Ramos (cell line): ENCODE measurements around the gene GSTK1.
"Not testable (repeated sequence)": the region's sequence is repeated elsewhere in the genome, so short reads cannot be mapped to it uniquely, and the experiment has no call there.

ENCODE experiments used
- in situ Hi-C: fragments of 300-500 bp; cut with MboI; formaldehyde crosslinking; loops from one replicate; pipeline ENCODE4 v1.14.3; 2022; ENCODE audit warnings: low sequenced_read_pairs; ENCODE audit not compliant: unreplicated experiment

GSTK1 gene

GRCh38 chr7:143261901-143262300 lies 1.3 kb upstream of the GSTK1 start:
- in situ Hi-C loops: no loop called here

DNA sequence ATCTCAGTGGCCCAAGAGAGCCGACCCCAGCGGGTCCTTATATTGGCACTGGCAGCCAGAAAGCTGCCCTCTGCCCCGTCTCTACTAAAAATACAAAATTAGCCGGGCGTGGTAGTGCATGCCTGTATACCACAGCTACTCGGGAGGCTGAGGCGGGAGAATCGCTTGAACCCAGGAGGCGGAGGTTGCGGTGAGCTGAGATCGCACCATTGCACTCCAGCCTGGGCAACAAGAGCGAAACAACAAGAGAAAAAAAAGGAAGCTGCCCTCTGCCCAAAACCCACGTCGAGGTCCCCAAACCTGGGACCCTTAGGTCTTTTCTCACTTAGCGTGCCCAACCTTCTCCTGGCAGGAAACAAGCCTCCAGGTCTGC lies 941 bp downstream of the GSTK1 start:
- in situ Hi-C loops: not testable (repeated sequence)

DNA sequence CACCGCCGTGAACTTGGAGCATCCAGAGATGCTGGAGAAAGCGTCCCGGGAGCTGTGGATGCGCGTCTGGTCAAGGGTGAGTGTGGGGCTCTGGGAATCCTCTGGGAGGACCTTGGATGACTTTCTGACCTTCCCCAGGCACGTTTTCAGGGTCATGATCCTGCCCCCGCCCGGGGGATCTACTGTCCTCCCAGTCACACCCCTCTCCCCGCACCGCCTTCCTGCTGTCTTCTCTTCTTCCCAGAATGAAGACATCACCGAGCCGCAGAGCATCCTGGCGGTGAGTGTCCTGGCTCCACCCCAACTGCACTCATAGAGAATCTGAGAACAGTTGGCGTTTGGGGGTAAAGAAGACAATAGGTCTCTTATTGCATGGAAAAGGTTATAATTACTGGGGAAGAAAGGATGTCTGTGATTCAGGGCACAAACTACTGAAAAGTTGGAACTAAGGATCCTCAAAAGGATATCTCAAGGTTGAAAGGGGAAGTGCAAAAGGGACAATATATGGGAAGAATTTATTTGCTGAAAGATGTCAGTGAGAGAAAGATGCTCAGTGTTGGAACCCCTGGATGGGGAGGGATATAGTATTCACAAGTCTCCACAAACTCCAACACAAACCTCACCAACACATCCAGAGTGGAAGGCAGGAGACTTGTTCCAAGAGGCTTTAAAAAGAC lies 1.9 kb downstream of the GSTK1 start:
- in situ Hi-C loops: no loop called here

DNA sequence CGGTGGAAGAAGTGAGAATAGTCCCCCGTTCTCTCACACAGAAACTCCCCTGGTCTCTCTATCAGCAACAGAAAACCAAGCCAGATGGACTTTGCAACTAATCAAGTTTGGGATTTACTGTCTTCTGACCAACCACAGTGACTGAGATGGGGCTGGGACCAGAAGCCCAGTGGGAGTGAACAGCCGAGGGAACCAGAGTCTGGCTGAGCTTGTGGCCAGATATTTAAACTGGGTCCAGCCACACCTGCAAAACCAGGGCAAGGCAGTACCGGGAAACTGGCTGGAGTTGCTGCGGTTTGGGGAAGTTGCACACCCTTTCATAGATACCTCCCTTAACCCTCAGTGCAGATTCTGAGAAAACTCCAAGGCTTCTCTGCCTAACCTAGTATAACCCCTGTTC lies 6.0 kb downstream of the GSTK1 start:
- in situ Hi-C loops: no loop called here

DNA sequence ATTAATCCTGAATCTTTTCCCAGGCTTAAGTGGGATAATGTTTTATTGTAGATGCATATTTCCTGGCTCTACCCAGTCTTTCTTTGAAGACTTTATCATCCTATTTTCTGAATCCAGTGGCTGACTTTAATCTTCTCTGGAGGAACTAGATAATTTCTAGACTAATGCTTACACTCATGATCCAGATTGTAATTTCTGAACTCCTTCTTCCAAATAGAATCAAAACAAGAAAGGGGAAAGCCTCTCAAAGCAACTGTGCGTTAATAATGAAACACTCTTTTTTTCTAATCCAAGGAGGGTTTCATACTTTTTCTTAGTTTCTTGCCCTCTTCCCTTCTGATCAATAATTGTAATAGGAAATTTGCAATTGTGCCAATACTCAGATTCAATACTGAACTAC lies 8.0 kb downstream of the GSTK1 start:
- in situ Hi-C loops: no loop called here

GRCh38 chr7:143272871-143273270 lies 9.6 kb downstream of the GSTK1 start:
- in situ Hi-C loops: no loop called here

DNA sequence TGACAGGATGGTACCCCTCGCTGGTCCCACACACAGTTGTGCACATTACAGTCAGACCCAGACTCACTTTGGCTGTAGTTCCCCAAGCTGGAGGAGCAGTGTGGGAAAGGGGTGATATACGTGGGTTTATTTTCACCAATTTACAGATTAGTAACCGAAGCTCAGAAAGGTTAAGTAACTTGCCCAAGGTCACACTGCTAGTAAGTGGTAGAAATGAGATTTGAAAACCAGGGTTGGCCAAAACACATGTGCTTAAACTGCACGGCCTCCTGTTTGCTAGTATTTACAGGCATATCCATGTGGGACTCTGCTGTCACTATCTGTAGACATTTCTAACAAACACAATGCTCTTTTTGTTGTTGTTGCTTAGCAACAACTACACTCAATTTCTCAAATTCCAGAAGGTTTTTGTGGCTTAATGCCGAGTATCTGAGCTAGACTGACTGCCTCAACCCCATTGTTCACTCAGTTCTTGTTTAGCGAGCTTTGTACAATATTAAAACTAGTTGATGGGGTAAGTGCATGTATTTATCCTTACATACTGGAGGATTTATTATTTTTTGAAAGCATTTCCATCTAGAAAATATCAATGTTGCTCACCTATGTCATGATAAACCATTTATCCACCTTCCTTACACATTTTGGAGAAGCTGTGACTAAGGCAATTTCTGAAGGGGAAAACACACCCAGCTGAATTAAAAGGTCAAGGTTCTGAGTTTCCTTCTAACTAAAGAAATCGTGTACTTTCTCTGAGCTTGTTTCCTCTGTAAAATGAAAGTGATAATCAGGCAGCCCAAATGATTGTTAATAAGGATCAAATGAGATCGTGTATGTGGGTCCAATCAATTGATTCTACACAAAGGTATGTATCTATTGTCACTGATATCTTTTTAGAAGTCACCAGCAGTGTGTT lies 16.2 kb downstream of the GSTK1 start:
- in situ Hi-C loops: no loop called here

DNA sequence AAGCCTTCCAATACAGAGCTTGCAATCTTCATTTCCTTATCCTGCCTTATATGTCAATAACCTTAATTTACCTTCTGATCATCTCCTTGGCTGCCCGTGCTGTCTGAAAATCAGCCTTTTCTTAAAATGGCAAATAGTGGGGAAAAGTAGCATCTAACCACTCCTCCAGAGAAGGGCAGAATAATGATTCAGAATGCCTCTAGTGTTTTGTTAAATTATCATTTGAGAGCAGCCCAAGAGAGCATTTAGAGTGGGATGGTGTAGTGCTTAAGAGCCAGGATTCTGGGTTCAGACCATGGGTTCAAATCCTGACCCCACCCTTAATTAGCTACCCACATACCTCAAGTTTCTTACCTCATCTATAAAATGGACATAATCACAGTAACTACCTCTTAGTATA lies 16.9 kb downstream of the GSTK1 start:
- in situ Hi-C loops: no loop called here

DNA sequence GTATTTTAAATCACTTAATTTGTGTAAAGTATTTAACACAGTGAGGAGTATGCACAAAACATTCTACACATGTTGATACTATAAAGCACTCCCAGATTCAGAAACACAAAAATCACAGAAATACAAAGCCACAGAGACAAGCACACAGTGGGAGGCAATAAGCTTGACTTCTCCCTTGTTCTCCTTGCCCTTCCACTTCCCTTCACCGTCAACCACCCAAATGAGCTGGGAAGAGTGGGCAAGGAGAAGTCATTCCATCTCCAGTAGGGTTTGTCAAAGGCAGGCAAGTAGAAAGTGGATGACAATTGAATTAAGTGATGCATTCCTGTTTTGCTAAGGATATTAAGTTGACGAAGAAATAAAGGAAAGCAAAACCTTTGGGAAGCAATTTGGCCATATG lies 17.3 kb downstream of the GSTK1 start:
- in situ Hi-C loops: no loop called here

GRCh38 chr7:143281529-143281928 lies 18.3 kb downstream of the GSTK1 start:
- in situ Hi-C loops: no loop called here

GRCh38 chr7:143282124-143282523 lies 18.9 kb downstream of the GSTK1 start:
- in situ Hi-C loops: no loop called here

DNA sequence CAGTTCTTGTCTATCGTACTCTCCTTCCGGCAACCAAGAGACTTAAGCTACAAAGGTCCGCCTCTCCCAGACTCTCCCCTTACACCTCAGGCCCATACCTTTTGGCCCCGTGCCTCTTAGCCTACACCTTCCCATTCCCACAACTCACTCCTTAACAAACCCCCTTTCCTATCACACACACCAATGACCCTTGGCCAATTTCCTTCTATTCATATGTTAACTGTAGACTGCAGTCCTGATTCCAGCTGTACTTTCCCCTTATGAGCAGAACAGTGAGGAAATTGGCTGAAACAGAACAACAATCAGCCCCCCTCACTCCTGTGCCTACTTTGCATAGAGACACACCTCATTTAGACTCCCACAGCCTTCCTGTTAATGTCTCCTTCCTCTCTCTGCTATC lies 20.1 kb downstream of the GSTK1 start:
- in situ Hi-C loops: no loop called here

GRCh38 chr7:143284591-143285469 lies 21.6 kb downstream of the GSTK1 start, which contains the start of gene TMEM139:
TSS of gene TMEM139 (plus strand) at chr7:143284958. CDS start at chr7:143285958, 1,000 bp downstream.
- in situ Hi-C loops: no loop called here

DNA sequence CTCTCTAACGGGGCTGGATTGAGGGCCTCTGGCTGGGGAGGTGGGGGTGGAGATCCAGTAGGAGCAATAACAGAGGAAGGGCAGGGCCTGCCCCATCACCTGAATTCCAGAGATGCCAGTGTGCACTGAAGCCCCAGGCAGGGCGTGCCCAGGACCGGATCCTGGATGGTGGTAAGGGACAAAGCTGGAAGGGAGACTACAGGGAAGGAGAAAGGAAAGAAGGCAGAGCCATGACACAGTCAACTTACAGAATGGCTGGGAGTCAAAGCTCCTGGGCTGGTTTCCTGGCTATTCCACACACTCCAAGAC lies 22.2 kb downstream of the GSTK1 start:
- in situ Hi-C loops: no loop called here

DNA sequence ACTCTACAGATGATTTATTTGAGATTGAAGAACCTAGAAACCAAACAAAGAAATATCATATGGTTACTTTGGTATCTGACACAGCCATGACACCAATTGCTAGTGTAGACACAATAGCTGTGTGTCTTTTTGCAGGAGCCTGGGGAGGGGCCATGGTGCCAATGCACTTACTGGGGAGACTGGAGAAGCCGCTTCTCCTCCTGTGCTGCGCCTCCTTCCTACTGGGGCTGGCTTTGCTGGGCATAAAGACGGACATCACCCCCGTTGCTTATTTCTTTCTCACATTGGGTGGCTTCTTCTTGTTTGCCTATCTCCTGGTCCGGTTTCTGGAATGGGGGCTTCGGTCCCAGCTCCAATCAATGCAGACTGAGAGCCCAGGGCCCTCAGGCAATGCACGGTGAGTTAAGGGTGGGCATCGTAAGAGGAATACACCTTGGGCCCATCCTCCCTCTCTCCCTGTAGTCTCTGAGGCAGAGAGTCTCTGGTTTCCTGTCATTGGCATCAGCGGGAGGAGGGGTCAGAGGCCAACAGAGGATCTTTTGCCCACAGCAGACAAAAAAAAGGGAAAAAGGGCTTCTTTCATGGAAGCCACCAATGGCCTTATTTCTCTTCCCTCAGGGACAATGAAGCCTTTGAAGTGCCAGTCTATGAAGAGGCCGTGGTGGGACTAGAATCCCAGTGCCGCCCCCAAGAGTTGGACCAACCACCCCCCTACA lies 22.7 kb downstream of the GSTK1 start:
- in situ Hi-C loops: no loop called here

DNA sequence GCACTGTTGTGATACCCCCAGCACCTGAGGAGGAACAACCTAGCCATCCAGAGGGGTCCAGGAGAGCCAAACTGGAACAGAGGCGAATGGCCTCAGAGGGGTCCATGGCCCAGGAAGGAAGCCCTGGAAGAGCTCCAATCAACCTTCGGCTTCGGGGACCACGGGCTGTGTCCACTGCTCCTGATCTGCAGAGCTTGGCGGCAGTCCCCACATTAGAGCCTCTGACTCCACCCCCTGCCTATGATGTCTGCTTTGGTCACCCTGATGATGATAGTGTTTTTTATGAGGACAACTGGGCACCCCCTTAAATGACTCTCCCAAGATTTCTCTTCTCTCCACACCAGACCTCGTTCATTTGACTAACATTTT lies 23.3 kb downstream of the GSTK1 start:
- in situ Hi-C loops: no loop called here

DNA sequence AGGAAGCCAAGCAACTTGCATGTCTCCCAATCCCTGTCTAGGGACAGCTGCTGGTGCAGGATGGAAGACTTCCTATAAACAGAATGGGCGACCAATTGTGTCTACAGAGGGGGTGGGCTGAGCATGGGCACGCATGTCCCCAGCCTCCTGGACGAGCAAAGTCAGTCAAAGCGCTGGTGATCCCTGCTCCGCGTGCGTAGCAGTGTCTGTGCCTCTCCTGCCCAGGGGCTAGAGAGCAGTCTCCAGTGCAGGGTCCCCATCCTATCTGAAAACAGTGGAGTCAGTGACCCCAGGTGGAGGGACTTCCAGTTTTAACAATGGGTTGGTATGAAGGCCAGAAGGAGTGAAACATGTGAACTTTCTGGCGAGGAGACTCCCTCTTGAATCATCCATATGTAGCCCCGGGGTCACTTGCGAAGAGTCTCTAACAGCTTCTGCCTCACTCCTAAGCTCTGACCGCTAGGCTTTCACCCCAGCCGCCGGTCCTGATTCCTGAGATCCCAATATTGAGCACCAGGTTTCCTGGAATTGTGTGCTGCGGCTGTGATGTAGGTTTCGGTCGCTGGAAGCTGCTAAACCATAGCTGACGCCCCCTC lies 24.2 kb downstream of the GSTK1 start:
- in situ Hi-C loops: no loop called here

DNA sequence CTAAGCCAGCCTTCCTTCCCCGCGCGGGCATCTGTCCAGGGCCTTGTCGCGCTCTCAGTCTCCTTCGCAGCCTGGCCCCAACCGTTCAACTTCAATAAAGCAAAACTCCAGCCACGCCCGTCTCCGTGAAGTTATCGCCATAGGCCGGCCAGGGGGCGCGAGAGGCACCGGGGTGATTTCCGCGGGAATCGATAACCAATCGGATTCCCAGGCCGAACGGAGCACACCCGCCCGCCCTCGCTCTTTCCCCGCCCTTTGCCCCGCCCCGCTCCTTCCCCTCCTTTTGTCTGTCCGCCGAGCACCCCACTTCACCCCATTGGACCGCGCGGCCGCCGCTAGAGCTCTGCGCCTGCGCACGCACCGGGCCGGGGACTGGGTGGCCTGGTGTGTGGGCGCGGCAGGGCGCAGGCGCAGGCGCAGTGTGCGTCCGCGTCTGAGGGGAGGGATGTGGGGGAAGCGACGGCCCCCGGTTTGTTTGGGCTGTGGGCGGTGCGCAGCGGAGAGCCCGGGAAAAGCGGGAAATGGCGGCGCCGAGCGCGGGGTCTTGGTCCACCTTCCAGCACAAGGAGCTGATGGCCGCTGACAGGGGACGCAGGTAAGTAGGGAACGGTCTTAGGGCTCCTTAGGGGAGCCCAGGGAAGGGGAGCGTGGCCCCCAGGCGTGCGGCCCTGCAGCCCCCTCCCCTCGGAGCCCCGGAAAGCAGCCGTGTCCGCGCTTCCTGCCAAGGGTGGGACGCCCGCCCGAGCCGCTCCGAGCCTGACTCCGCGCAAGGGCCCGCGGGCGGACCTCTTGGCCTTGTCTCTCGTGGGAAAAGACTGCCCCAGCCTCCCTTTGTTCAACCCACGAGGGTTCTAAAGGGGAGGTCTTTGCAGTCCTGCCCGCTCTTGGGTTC lies 24.9 kb downstream of the GSTK1 start, which contains the start of gene CASP2:
Gene CASP2 (plus strand): TSS at position 417 of the 892 bp plus-strand sequence. CDS start 105 bp downstream, at position 522.
- in situ Hi-C loops: no loop called here

- in situ Hi-C loops: no loop called here
Measured at GRCh38 chr7:143288836-143289235, 25.6 kb downstream of the GSTK1 start.
